ENCODE measurements around the gene AASDH.

DNA sequence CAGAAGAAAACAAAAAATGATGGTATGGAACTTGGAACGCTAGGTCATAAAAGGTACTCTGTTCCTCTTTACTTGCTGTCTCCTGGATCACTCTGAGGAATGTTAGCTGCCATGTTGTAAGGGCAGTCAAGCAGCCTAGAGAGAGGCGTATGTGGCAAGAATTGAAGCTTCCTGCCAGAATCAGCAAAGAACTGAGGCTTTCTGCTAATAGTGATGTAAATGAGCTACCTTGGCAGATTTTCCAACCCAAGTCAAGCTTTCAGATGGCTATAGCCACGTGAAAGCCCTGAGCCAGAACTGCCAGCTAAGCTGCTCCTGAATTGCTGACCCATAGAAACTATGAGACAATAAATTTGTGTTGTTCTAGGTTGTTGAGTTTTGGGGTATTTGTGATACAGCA is 38.7 kb downstream of the AASDH start:
- TF ChIP-seq, protein P1, sequence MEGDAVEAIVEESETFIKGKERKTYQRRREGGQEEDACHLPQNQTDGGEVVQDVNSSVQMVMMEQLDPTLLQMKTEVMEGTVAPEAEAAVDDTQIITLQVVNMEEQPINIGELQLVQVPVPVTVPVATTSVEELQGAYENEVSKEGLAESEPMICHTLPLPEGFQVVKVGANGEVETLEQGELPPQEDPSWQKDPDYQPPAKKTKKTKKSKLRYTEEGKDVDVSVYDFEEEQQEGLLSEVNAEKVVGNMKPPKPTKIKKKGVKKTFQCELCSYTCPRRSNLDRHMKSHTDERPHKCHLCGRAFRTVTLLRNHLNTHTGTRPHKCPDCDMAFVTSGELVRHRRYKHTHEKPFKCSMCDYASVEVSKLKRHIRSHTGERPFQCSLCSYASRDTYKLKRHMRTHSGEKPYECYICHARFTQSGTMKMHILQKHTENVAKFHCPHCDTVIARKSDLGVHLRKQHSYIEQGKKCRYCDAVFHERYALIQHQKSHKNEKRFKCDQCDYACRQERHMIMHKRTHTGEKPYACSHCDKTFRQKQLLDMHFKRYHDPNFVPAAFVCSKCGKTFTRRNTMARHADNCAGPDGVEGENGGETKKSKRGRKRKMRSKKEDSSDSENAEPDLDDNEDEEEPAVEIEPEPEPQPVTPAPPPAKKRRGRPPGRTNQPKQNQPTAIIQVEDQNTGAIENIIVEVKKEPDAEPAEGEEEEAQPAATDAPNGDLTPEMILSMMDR (conservative IDR thresholded peaks at IDR 0.05; ENCODE audit: low read length), result no peak
- no peak for TF ChIP-seq EZH2phosphoT487 (IDR thresholded peaks at IDR 0.05; ENCODE audit: borderline replicate concordance, low read depth, low read length)

Measured in OCI-LY7 (cell line).